ENCODE results near the gene PTPRN2. TPM values are rescaled to one million over a fixed set of nuclear protein-coding genes. Genes with fewer than 3 reads are reported as not detected.

PTPRN2 gene
- total and polyA plus RNA-seq, 2 of the 13 experiments (the other 11 are each of a cell fraction or from before 2014, with no cell fraction given): 2.5 to 24.2 TPM

DNA sequence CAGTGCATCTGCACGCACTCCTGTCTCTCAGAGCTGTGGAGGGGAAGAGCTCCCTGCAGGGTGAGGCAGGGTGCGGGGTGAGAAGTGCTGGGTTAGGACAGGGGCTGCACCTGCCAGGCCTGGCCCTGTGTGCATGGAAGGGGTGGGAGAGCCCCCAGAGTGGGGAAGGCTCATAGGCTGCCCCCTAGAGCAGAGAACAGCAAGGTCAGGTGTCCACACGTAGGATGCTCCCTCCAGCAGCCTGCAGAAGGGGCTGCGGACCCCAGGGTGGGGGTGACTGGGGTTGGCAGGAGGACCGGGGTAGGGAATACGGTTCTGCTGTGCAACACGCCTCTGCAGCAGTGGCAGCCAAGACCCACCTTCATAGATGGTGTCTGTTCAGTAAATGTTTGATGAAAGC lies 208.6 kb downstream of the PTPRN2 start:
- in situ Hi-C loops (cut with HindIII; ENCODE audit: extremely low pct_ligation_motif_present, low pct_unique_long_range_greater_than_20kb): no loop called here
- H3K36me3 ChIP-seq (replicated peaks in 1 of 2; ENCODE audit: control insufficient read depth in 1 of 2, insufficient read depth in 2 of 2, low read length in 2 of 2): no peaks in the 10 kb centered on the region; a peak in 1 of 5 replicates
- peaks cover 14% of the 10 kb centered on the region for H3K4me1 ChIP-seq (ENCODE audit: insufficient read depth, low read length)
- no peak overlapping the region for H3K9ac ChIP-seq (ENCODE audit: insufficient read depth, low read depth, low read length)
- peak; percentile 23; the same call in 2 of the 3 replicates for ATAC-seq
- H3K27ac ChIP-seq (ENCODE audit: extremely low read length, insufficient read depth, low read length): no peak overlapping the region
- H2AFZ ChIP-seq (ENCODE audit: low read length): no peak overlapping the region
- no peak overlapping the region for H3K4me3 ChIP-seq (replicated peaks in 1 of 3; ENCODE audit: insufficient read depth in 1 of 3, low read depth in 2 of 3, low read length in 3 of 3)
- CTCF ChIA-PET (ENCODE audit: low intra/inter-chr PET ratio, low total read pairs): no interaction called here
- FAIRE-seq: no peak
- TF ChIP-seq, protein P1, sequence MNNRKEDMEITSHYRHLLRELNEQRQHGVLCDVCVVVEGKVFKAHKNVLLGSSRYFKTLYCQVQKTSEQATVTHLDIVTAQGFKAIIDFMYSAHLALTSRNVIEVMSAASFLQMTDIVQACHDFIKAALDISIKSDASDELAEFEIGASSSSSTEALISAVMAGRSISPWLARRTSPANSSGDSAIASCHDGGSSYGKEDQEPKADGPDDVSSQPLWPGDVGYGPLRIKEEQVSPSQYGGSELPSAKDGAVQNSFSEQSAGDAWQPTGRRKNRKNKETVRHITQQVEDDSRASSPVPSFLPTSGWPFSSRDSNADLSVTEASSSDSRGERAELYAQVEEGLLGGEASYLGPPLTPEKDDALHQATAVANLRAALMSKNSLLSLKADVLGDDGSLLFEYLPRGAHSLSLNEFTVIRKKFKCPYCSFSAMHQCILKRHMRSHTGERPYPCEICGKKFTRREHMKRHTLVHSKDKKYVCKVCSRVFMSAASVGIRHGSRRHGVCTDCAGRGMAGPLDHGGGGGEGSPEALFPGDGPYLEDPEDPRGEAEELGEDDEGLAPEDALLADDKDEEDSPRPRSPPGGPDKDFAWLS (CRISPR knock-in tag; IDR thresholded peaks at IDR 0.05; ENCODE audit: borderline replicate concordance): no peak
- TF ChIP-seq ZNF644 (CRISPR knock-in tag; IDR thresholded peaks at IDR 0.05; ENCODE audit: low read depth): no peak
- TF ChIP-seq SCMH1 (CRISPR knock-in tag; IDR thresholded peaks at IDR 0.05; ENCODE audit: borderline replicate concordance): no peak
- TF ChIP-seq, protein P2, sequence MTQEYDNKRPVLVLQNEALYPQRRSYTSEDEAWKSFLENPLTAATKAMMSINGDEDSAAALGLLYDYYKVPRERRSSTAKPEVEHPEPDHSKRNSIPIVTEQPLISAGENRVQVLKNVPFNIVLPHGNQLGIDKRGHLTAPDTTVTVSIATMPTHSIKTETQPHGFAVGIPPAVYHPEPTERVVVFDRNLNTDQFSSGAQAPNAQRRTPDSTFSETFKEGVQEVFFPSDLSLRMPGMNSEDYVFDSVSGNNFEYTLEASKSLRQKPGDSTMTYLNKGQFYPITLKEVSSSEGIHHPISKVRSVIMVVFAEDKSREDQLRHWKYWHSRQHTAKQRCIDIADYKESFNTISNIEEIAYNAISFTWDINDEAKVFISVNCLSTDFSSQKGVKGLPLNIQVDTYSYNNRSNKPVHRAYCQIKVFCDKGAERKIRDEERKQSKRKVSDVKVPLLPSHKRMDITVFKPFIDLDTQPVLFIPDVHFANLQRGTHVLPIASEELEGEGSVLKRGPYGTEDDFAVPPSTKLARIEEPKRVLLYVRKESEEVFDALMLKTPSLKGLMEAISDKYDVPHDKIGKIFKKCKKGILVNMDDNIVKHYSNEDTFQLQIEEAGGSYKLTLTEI (CRISPR knock-in tag; conservative IDR thresholded peaks at IDR 0.05): no peak
- TF ChIP-seq, protein P3, sequence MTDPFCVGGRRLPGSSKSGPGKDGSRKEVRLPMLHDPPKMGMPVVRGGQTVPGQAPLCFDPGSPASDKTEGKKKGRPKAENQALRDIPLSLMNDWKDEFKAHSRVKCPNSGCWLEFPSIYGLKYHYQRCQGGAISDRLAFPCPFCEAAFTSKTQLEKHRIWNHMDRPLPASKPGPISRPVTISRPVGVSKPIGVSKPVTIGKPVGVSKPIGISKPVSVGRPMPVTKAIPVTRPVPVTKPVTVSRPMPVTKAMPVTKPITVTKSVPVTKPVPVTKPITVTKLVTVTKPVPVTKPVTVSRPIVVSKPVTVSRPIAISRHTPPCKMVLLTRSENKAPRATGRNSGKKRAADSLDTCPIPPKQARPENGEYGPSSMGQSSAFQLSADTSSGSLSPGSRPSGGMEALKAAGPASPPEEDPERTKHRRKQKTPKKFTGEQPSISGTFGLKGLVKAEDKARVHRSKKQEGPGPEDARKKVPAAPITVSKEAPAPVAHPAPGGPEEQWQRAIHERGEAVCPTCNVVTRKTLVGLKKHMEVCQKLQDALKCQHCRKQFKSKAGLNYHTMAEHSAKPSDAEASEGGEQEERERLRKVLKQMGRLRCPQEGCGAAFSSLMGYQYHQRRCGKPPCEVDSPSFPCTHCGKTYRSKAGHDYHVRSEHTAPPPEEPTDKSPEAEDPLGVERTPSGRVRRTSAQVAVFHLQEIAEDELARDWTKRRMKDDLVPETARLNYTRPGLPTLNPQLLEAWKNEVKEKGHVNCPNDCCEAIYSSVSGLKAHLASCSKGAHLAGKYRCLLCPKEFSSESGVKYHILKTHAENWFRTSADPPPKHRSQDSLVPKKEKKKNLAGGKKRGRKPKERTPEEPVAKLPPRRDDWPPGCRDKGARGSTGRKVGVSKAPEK (CRISPR knock-in tag; IDR thresholded peaks at IDR 0.05; ENCODE audit: borderline replicate concordance): no peak
- DNase-seq (ENCODE audit: low spot score): no peak
- peaks cover 21% of the 10 kb centered on the region for H3K9me3 ChIP-seq (ENCODE audit: low read length)
- 83% methylated on average over 6 of the region's 7 CpGs for WGBS (ENCODE audit: low lambda C conversion rate)
- H4K20me1 ChIP-seq (ENCODE audit: insufficient read depth, low read length): peaks cover 67% of the 10 kb centered on the region
- POLR2A ChIA-PET: no interaction called here
- no peaks in the 10 kb centered on the region for H3K79me2 ChIP-seq (ENCODE audit: insufficient read depth, low read length)
- no TSS peak for BruUV-seq (replicated peaks)
- H3K4me2 ChIP-seq (ENCODE audit: low read depth, low read length): no peak overlapping the region
- intact Hi-C loops (cut with micrococcal nuclease; ENCODE audit: unreplicated experiment): no loop called here
- H3K27me3 ChIP-seq (ENCODE audit: control insufficient read depth in 1 of 2, insufficient read depth in 2 of 2, low read length in 2 of 2): peaks cover 0 to 1% of the 10 kb centered on the region in 2 experiments; a peak in 1 of 5 replicates
